NCI-H2107 (cell line): ENCODE measurements around the gene WDR1.

ENCODE experiments used
- DNase-seq: peaks from one replicate; lab custom pipeline; 2025; lab: John Stamatoyannopoulos, UW

Gene WDR1

GRCh38 chr4:10041036-10041435, 75.6 kb downstream of the WDR1 start:
- no peak for DNase-seq

GRCh38 chr4:10040049-10040892, 76.3 kb downstream of the WDR1 start:
- DNase-seq = no peak

- no peak for DNase-seq
These were observed 79.7 kb downstream of the WDR1 start for GRCh38 chr4:10036807-10037342.

- no peak for DNase-seq
These were observed 81.5 kb downstream of the WDR1 start for GRCh38 chr4:10035130-10035529.

- no peak for DNase-seq
These were observed 81.9 kb downstream of the WDR1 start for GRCh38 chr4:10034612-10035104.

GRCh38 chr4:10034136-10034535, 82.5 kb downstream of the WDR1 start:
- no peak for DNase-seq

- no peak for DNase-seq
These were observed 83.3 kb downstream of the WDR1 start for GRCh38 chr4:10033191-10033881.

GRCh38 chr4:10032625-10033024, 84.0 kb downstream of the WDR1 start:
- DNase-seq = no peak

- no peak for DNase-seq
These were observed 84.7 kb downstream of the WDR1 start for GRCh38 chr4:10031668-10032590.

- no peak for DNase-seq
These were observed 85.5 kb downstream of the WDR1 start for GRCh38 chr4:10030972-10031667.

GRCh38 chr4:10029403-10029802, 87.2 kb downstream of the WDR1 start:
- DNase-seq = no peak

- DNase-seq = no peak
These were observed 87.7 kb downstream of the WDR1 start for GRCh38 chr4:10028910-10029309.

GRCh38 chr4:10026485-10026884, 90.1 kb downstream of the WDR1 start:
- no peak for DNase-seq

GRCh38 chr4:10025230-10025806, 91.3 kb downstream of the WDR1 start:
- no peak for DNase-seq
